ENCODE results near the gene GRK5.

Gene GRK5

GRCh38 chr10:119283387-119283786 lies 76.0 kb downstream of the GRK5 start:
- no peak for DNase-seq
- TF ChIP-seq CTCF (IDR thresholded peaks at IDR 0.05; ENCODE audit: low read depth, low read length), result no peak

GRCh38 chr10:119283818-119284217 lies 76.4 kb downstream of the GRK5 start:
- H3K27ac ChIP-seq, result peak overlapping the region; percentile 93

More at GRCh38 chr10:119283387-119283786, 76.0 kb downstream of the GRK5 start:
- no peaks in the 10 kb centered on the region for H3K9me3 ChIP-seq (ENCODE audit: severe bottlenecking)
- no peak overlapping the region for H3K4me3 ChIP-seq (ENCODE audit: low read depth, low read length)
- H3K36me3 ChIP-seq, result no peaks in the 10 kb centered on the region
- H3K27ac ChIP-seq, result peak overlapping the region; percentile 93
- no peaks in the 10 kb centered on the region for H3K27me3 ChIP-seq (ENCODE audit: insufficient read depth, low read depth, severe bottlenecking)

GRCh38 chr10:119284679-119285096 lies 77.3 kb downstream of the GRK5 start:
- no peak for DNase-seq
- no peak overlapping the region; the same call in 1 of the 2 replicates for H3K27ac ChIP-seq
- H3K9me3 ChIP-seq (ENCODE audit: severe bottlenecking), result no peaks in the 10 kb centered on the region
- no peaks in the 10 kb centered on the region for H3K36me3 ChIP-seq
- H3K4me3 ChIP-seq (ENCODE audit: low read depth, low read length), result no peak overlapping the region
- no peak for TF ChIP-seq CTCF (IDR thresholded peaks at IDR 0.05; ENCODE audit: low read depth, low read length)
- no peaks in the 10 kb centered on the region for H3K27me3 ChIP-seq (ENCODE audit: insufficient read depth, low read depth, severe bottlenecking)

More at GRCh38 chr10:119283818-119284217, 76.4 kb downstream of the GRK5 start:
- no peak for DNase-seq
- H3K9me3 ChIP-seq (ENCODE audit: severe bottlenecking), result no peaks in the 10 kb centered on the region
- no peak for TF ChIP-seq CTCF (IDR thresholded peaks at IDR 0.05; ENCODE audit: low read depth, low read length)
- no peaks in the 10 kb centered on the region for H3K27me3 ChIP-seq (ENCODE audit: insufficient read depth, low read depth, severe bottlenecking)
- H3K36me3 ChIP-seq, result no peaks in the 10 kb centered on the region
- H3K4me3 ChIP-seq (ENCODE audit: low read depth, low read length), result no peak overlapping the region

GRCh38 chr10:119285495-119286267 lies 78.3 kb downstream of the GRK5 start:
- no peaks in the 10 kb centered on the region for H3K27me3 ChIP-seq (ENCODE audit: insufficient read depth, low read depth, severe bottlenecking)
- no peak overlapping the region for H3K4me3 ChIP-seq (ENCODE audit: low read depth, low read length)
- no peak for TF ChIP-seq CTCF (IDR thresholded peaks at IDR 0.05; ENCODE audit: low read depth, low read length)
- H3K27ac ChIP-seq, result peak overlapping the region; percentile 27
- no peaks in the 10 kb centered on the region for H3K9me3 ChIP-seq (ENCODE audit: severe bottlenecking)
- H3K36me3 ChIP-seq, result no peaks in the 10 kb centered on the region
- DNase-seq, result no peak

- Histone ChIP-seq H3K27ac (peak overlapping the region; percentile 27), H3K9me3 (ENCODE audit: severe bottlenecking) (no peaks in the 10 kb centered on the region), H3K4me3 (ENCODE audit: low read depth, low read length) (no peak overlapping the region), H3K36me3 (no peaks in the 10 kb centered on the region), H3K27me3 (ENCODE audit: insufficient read depth, low read depth, severe bottlenecking) (no peaks in the 10 kb centered on the region)
- no peak for TF ChIP-seq CTCF (IDR thresholded peaks at IDR 0.05; ENCODE audit: low read depth, low read length)
- no peak for DNase-seq
These were observed 79.1 kb downstream of the GRK5 start for GRCh38 chr10:119286516-119286915.
